ENCODE data around the gene ULK4.
"Not testable (repeated sequence)": the region's sequence is repeated elsewhere in the genome, so short reads cannot be mapped to it uniquely, and the experiment has no call there.

Gene ULK4

GRCh38 chr3:41418961-41419691 is 542.8 kb downstream of the ULK4 start:
- no peak for DNase-seq

DNA sequence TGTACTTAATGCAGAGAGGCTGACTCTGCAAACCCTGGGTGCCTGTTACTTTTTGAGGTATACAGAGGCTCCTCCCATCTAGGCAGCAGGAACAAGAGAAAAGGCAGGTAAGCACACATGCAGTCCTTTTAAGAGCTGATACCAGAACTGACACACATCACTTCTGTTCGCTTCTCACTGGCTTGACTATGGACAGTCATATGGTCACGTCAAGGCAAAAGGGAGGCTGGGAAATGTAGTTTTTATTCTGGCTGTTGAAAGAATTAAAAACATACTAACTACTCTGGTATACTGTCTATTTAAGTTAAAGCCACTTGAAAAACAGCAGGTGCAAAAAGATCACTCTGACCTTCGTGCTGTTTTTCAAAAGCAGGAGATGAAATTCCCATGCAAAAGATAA is 544.3 kb downstream of the ULK4 start:
- no peak for DNase-seq

- DNase-seq = no peak
Measured at GRCh38 chr3:41411065-41411464, 550.8 kb downstream of the ULK4 start.

DNA sequence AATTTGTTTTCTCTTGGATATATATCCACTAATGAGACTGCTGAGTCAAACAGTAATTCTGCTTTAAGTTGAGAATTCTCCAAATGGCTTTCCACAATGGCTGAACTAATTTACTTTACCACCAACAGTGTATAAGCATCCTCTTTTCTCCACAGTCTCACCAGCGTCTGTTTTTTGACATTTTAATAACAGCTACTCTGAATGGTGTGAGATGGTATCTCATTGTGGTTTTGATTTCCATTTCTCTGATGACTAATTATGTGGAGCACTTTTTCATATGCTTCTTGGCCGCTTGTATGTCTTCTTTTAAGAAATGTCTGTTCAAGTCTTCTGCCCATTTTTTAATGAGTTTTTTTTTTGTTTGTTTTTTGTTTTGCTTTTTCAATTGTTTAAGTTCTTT is 556.4 kb downstream of the ULK4 start:
- DNase-seq = no peak

- DNase-seq = no peak
Measured at GRCh38 chr3:41404582-41404981, 557.3 kb downstream of the ULK4 start.

DNA sequence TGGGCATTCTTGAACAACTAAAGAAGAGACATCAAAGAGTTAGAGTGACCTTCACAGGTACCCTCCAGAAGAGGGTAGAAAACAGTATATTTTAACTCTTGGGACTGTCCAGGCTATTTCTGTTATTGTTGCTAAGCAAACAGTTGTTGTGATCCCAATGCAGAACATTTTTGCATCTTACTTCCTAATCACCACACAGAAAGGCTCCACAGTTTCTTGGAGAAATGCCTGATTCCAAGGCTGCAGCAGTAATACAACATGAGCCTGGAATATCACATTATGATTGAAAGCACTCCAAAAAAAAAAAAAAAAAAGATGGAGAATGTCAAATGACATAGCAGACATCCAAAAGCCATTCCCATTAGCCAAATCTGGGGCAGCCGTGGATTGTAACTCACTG is 567.0 kb downstream of the ULK4 start:
- no peak for DNase-seq

DNA sequence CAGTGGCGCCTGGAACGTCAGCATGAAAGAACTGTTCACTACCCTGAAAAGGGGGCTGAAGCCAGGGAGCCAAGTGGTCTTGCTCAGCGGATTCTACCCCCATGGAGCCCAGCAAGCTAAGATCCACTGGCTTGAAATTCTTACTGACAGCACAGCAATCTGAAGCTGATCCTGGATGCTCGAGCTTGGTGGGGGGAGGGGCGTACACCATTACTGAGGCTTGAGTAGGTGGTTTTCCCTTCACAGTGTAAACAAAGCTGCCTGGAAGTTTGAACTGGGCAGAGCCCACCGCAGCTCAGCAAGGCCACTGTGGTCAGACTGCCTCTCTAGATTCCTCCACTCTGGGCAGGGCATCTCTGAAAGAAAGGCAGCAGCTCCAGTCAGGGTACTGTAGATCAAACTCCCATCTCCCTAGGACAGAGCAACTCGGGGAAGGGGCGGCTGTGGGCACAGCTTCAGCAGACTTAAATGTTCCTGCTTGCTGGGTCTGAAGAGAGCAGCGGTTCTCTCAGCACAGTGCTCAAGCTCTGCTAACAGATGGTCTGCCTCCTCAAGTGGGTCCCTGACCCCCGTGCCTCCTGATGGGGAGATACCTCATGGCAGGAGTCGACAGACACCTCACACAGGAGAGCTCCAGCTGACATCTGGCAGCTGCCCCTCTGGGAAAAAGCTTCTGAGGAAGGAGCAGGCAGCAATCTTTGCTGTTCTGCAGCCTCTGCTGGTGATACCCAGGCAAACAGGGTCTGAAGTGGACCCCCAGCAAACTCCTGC is 591.0 kb downstream of the ULK4 start:
- DNase-seq = not testable (repeated sequence)

DNA sequence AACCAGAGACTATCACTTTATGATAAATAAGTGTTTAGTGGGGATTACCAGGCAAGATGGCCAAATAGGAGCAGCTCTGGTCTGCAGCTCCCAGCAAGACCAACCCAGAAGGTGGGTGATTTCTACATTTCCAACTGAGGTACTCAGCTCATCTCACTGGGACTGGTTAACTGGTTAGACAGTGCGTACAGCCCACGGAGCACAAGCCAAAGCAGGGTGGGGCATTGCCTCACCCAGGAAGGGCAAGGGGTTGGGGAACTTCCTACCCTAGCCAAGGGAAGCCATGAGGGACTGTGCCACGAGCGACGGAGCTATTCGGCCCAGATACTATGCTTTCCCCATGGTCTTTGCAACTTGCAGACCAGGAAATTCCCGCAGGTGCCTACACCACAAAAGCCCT is 591.6 kb downstream of the ULK4 start:
- DNase-seq = no peak

GRCh38 chr3:41369838-41370237 is 592.1 kb downstream of the ULK4 start:
- DNase-seq = no peak

DNA sequence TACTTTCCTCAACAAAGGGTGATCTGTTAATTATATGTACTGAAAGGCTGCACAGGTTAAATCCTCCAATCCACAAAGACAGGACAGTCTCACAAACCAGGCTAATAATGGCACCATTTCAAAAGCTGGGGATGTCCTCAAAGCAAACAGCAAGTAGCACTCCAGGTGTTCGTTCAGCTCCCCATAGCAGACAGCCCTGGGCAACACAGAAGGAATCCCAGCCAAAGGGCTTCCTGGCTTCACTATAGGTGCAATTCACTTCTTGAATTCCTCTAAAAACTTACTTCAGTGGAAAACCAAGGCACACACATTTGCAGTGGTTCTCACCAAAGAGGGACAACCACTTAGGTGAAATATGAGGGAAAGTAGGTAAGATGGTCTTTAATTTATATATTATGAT is 595.9 kb downstream of the ULK4 start:
- DNase-seq = no peak

DNA sequence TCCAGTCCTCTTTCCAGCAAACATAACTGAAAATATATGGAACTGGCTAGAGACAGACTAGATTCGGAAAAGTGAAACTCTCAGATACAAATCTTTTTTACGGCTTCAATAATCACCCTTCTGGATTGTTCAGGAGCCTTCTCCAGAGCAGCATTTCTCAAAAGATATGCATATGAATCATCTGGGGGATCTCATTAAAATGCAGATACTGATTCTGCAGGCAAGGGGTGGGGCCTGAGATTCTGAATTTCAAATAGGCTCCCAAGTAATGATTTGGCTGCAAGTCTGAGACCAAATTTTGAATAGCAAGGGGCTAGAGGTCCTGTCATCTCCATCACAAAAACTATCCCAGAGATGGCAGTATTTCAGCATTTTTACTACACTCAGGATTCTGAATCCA is 597.2 kb downstream of the ULK4 start:
- DNase-seq = no peak

DNA sequence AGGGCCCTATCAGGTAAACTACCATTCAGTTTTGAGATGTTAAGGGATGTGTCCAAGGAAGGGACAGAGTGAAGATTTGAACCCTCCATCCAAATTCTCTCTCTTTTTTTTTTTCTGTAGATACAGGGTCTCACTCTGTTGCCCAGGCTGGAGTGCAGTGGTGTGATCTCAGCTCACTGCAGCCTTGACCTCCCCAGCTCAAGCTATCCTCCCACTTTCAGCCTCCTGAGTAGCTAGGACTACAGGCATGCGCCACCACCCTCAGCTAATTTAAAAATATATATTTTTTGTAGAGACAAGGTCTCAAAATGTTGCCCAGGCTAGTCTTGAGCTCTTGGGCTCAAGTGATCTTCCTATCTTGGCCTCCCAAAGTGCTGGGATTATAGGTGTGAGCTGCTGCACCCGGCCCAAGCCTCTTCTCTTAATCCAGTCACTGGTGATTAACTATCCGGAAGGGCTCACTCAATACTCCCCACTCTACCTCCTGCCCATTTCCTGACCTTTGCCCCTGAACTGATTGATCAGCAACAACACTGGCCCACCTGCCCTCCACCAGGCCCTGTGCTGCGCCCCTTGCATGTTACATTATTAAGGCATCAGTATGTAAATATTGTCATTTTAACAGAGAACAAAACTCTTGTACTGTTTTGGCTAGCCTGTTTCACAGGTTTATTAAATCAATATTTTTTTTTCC is 597.9 kb downstream of the ULK4 start:
- DNase-seq = no peak

GRCh38 chr3:41362638-41363559 is 599.0 kb downstream of the ULK4 start:
- no peak for DNase-seq

- DNase-seq = no peak
Measured at GRCh38 chr3:41357271-41357670, 604.6 kb downstream of the ULK4 start.

- no peak for DNase-seq
Measured at GRCh38 chr3:41356775-41357174, 605.1 kb downstream of the ULK4 start.

GRCh38 chr3:41352510-41352909 is 609.4 kb downstream of the ULK4 start:
- no peak for DNase-seq

GRCh38 chr3:41350441-41350840 is 611.5 kb downstream of the ULK4 start:
- no peak for DNase-seq

DNA sequence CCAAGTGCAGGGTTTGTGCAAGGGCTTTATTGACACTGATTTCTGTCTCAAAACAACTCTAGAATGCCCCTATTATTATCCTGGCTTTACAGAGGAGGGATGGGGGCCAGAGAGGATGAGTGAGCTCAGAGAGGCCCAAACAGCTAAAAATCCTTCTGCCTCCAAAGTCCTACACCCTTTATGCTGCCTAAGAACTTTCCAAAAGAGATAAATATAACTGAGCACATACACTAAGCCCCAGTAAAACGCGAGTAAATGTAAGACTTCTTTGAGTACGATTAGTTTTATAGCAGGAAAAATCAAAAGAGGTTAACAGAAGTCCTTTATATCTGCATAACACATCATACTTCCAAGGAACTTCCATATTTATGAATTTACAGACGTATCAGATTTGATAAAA is 613.5 kb downstream of the ULK4 start:
- DNase-seq = no peak

GRCh38 chr3:41346698-41347270 is 615.1 kb downstream of the ULK4 start:
- DNase-seq = no peak

DNA sequence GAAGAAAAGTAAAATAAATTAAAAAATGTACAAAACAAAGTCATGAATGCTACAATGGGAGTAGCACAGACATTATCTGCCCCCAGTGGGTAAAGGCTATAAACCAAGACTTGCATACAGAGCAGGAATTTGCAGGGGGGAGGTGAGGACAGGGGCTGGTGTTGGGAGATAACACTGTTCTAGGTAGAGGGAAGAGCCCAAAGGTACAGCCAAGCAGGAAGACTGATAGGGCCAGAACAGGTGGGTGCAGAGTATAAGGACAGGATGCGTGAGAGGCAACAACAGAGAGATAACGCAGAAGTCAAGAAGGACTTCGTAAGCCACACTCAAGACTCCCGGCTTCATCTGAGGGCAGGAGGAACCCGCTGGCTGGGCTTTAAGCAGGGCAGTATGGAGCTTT is 616.1 kb downstream of the ULK4 start:
- no peak for DNase-seq

DNA sequence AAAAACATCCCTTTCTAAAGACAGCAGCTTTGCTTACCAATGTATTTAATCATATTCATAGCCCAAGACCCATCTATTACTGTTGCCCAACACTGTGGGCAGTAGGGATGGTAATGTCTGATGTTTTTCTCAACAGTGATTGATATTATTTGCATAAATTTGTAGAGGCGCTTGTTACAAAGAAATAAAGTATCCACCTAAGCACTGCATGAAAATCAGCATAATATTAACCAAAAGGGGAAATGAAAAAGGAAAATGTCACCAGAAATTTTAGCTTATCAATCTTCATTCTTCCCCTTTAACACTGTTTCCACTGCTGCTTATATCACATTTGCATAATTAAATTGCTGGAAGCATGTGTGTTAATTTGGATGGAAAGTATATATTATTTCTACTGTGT is 622.1 kb downstream of the ULK4 start:
- DNase-seq = no peak

- no peak for DNase-seq
Measured at GRCh38 chr3:41338276-41338675, 623.6 kb downstream of the ULK4 start.

GRCh38 chr3:41334426-41334825 is 627.5 kb downstream of the ULK4 start:
- DNase-seq = no peak
